ENCODE measurements around the gene CLBA1.
"Not testable (repeated sequence)": the region's sequence is repeated elsewhere in the genome, so short reads cannot be mapped to it uniquely, and the experiment has no call there.

CLBA1 gene

DNA sequence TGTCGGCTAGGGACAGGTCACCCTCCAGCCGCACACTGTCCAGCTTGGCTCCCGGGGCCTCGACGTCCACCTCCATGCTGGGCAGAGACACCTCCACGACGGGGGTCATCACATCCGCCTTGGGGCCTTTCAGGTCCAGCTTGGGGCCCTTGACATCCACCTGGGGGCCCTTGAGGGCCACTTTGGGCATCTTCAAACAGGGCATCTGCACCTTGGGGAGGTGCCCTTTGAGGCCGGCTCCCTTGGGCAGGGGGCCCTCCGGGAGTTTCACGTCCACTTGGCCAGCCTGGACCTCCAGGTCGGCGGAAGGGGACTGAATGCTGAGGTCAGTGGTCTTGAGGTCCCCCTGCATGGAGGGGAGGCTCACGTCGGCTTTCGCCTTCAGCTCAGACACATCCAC lies 43.0 kb upstream of the CLBA1 start:
- Mint-ChIP-seq H3K27ac (no peak overlapping the region), H3K36me3 (ENCODE audit: low read depth) (no peaks in the 10 kb centered on the region), H3K9me3 (no peaks in the 10 kb centered on the region), H3K27me3 (ENCODE audit: low read depth) (peaks cover 23% of the 10 kb centered on the region), H3K4me3 (no peak overlapping the region), H3K4me1 (no peaks in the 10 kb centered on the region)
- TF ChIP-seq, protein P1, sequence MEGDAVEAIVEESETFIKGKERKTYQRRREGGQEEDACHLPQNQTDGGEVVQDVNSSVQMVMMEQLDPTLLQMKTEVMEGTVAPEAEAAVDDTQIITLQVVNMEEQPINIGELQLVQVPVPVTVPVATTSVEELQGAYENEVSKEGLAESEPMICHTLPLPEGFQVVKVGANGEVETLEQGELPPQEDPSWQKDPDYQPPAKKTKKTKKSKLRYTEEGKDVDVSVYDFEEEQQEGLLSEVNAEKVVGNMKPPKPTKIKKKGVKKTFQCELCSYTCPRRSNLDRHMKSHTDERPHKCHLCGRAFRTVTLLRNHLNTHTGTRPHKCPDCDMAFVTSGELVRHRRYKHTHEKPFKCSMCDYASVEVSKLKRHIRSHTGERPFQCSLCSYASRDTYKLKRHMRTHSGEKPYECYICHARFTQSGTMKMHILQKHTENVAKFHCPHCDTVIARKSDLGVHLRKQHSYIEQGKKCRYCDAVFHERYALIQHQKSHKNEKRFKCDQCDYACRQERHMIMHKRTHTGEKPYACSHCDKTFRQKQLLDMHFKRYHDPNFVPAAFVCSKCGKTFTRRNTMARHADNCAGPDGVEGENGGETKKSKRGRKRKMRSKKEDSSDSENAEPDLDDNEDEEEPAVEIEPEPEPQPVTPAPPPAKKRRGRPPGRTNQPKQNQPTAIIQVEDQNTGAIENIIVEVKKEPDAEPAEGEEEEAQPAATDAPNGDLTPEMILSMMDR (IDR thresholded peaks at IDR 0.05; ENCODE audit: unreplicated experiment in 3 of 3), result no peak

DNA sequence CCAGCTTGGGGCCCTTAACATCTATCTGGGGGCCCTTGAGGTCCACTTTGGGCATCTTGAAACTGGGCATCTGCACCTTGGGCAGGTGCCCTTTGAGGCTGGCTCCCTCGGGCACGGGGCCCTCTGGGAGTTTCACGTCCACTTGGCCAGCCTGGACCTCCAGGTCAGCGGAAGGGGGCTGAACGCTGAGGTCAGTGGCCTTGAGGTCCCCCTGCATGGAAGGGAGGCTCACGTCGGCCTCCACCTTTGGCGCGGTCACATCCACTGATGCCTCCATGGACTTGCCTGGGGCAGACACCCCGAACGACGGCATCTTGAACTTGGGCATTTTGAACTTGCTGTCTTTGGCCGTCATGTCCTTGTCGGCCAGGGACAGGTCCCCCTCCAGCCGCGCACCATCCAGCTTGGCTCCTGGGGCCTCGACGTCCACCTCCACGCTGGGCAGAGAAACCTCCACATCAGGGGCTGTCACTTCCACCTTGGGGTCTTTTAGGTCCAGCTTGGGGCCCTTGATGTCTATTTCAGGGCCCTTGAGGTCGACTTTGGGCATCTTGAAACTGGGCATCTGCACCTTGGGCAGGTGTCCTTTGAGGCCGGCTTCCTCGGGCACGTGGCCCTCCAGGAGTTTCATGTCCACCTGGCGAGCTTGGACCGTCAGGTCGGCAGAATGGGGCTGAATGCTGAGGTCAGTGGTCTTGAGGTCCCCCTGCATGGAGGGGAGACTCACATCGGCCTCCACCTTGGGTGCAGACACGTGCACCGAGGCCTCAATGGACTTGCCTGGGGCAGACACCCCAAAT lies 42.2 kb upstream of the CLBA1 start:
- H3K9me3 Mint-ChIP-seq; H3K4me3 Mint-ChIP-seq; H3K27ac Mint-ChIP-seq; H3K4me1 Mint-ChIP-seq; H3K36me3 Mint-ChIP-seq (ENCODE audit: low read depth): not testable (repeated sequence)
- H3K27me3 Mint-ChIP-seq (ENCODE audit: low read depth), result peaks cover 15% of the 10 kb centered on the region

- H3K9me3 Mint-ChIP-seq; H3K4me3 Mint-ChIP-seq; H3K4me1 Mint-ChIP-seq; H3K36me3 Mint-ChIP-seq (ENCODE audit: low read depth); H3K27ac Mint-ChIP-seq: not testable (repeated sequence)
- peaks cover 13% of the 10 kb centered on the region for H3K27me3 Mint-ChIP-seq (ENCODE audit: low read depth)
Measured at GRCh38 chr14:104944016-104944308, 41.6 kb upstream of the CLBA1 start.

DNA sequence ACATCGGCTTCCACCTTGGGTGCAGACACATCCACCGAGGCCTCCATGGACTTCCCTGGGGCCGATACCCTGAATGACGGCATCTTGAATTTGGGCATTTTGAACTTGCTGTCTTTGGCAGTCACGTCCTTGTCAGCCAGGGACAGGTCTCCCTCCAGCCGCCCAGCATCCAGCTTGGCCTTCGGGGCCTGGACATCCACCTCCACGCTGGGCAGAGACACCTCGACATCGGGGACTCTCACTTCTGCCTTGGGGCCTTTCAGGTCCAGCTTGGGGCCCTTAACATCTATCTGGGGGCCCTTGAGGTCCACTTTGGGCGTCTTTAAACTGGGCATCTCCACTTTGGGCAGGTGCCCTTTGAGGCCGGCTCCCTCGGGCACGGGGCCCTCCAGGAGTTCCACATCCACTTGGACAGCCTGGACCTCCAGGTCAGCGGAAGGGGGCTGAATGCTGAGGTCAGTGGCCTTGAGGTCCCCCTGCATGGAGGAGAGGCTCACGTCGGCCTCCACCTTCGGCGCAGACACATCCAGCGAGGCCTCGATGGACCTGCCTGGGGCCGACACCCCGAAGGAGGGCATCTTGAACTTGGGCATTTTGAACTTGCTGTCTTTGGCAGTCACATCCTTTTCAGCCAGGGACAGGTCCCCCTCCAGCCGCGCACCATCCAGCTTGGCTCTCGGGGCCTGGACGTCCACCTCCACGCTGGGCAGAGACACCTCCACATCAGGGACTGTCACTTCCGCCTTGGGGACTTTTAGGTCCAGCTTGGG lies 41.0 kb upstream of the CLBA1 start:
- not testable (repeated sequence) for H3K4me3 Mint-ChIP-seq; H3K4me1 Mint-ChIP-seq; H3K27me3 Mint-ChIP-seq (ENCODE audit: low read depth); H3K9me3 Mint-ChIP-seq; H3K36me3 Mint-ChIP-seq (ENCODE audit: low read depth); H3K27ac Mint-ChIP-seq

DNA sequence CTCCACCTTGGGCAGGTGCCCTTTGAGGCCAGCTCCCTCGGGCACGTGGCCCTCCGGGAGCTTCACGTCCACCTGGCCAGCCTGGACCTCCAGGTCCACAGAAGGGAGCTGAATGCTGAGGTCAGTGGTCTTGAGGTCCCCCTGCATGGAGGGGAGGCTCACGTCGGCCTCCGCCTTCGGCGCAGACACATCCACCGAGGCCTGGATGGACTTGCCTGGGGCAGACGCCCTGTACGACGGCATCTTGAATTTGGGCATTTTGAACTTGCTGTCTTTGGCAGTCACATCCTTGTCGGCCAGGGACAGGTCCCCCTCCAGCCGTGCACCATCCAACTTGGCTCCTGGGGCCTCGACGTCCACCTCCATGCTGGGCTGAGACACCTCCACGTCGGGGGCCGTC lies 40.3 kb upstream of the CLBA1 start:
- H3K4me1 Mint-ChIP-seq; H3K27me3 Mint-ChIP-seq (ENCODE audit: low read depth); H3K27ac Mint-ChIP-seq; H3K9me3 Mint-ChIP-seq; H3K4me3 Mint-ChIP-seq; H3K36me3 Mint-ChIP-seq (ENCODE audit: low read depth): not testable (repeated sequence)

DNA sequence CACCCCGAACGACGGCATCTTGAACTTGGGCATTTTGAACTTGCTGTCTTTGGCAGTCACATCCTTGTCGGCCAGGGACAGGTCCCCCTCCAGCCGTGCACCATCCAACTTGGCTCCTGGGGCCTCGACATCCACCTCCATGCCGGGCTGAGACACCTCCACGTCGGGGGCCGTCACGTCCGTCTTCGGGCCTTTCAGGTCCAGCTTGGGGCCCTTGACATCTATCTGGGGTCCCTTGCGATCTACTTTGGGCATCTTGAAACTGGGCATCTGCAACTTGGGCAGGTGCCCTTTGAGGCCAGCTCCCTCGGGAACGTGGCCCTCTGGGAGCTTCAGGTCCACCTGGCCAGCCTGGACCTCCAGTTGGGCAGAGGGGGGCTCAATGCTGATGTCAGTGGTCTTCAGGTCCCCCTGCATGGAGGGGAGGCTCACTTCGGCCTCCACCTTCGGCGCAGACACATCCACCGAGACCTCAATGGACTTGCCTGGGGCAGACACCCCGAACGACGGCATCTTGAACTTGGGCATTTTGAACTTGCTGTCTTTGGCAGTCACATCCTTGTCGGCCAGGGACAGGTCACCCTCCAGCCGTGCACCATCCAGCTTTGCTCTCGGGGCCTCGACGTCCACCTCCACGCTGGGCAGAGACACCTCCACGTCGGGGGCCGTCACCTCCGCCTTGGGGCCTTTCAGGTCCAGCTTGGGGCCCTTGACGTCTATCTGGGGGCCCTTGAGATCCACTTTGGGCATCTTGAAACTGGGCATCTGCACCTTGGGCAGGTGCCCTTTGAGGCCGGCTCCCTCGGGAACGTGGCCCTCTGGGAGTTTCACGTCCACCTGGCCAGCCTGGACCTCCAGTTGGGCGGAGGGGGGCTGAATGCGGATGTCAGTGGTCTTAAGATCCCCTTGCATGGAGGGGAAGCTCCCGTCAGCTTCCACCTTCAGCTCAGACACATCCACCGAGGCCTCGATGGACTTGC lies 39.3 kb upstream of the CLBA1 start:
- not testable (repeated sequence) for H3K9me3 Mint-ChIP-seq; H3K27me3 Mint-ChIP-seq (ENCODE audit: low read depth); H3K27ac Mint-ChIP-seq; H3K36me3 Mint-ChIP-seq (ENCODE audit: low read depth); H3K4me1 Mint-ChIP-seq; H3K4me3 Mint-ChIP-seq

GRCh38 chr14:104947201-104947600 lies 38.4 kb upstream of the CLBA1 start:
- not testable (repeated sequence) for H3K36me3 Mint-ChIP-seq (ENCODE audit: low read depth); H3K27me3 Mint-ChIP-seq (ENCODE audit: low read depth); H3K9me3 Mint-ChIP-seq; H3K4me1 Mint-ChIP-seq; H3K27ac Mint-ChIP-seq; H3K4me3 Mint-ChIP-seq

DNA sequence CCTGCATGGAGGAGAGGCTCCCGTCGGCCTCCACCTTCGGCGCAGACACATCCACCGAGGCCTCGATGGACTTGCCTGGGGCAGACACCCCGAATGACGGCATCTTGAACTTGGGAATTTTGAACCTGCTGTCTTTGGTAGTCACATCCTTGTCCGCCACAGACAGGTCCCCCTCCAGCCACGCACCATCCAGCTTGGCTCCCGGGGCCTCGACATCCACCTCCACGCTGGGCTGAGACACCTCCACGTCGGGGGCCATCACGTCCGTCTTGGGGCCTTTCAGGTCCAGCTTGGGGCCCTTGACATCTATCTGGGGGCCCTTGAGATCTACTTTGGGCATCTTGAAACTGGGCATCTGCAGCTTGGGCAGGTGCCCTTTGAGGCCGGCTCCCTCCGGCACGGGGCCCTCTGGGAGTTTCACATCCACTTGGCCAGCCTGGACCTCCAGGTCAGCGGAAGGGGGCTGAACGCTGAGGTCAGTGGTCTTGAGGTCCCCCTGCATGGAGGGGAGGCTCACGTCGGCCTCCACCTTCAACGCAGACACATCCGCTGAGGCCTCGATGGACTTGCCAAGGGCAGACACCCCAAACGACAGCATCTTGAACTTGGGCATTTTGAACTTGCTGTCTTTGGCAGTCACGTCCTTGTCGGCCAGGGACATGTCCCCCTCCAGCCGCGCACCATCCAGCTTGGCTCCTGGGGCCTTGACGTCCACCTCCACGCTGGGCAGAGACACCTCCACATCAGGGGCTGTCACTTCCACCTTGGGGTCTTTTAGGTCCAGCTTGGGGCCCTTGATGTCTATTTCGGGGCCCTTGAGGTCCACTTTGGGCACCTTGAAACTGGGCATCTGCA lies 37.5 kb upstream of the CLBA1 start:
- not testable (repeated sequence) for H3K4me3 Mint-ChIP-seq

GRCh38 chr14:104948736-104949031 lies 36.9 kb upstream of the CLBA1 start:
- Mint-ChIP-seq H3K4me1 (no peaks in the 10 kb centered on the region), H3K27me3 (ENCODE audit: low read depth) (no peaks in the 10 kb centered on the region), H3K9me3 (no peaks in the 10 kb centered on the region), H3K36me3 (ENCODE audit: low read depth) (no peaks in the 10 kb centered on the region), H3K27ac (no peak overlapping the region), H3K4me3 (no peak overlapping the region)
- TF ChIP-seq, protein P1 (IDR thresholded peaks at IDR 0.05; ENCODE audit: unreplicated experiment in 3 of 3), result no peak

More for the DNA sequence above, 37.5 kb upstream of the CLBA1 start:
- not testable (repeated sequence) for H3K9me3 Mint-ChIP-seq; H3K27ac Mint-ChIP-seq; H3K4me1 Mint-ChIP-seq; H3K36me3 Mint-ChIP-seq (ENCODE audit: low read depth); H3K27me3 Mint-ChIP-seq (ENCODE audit: low read depth)

DNA sequence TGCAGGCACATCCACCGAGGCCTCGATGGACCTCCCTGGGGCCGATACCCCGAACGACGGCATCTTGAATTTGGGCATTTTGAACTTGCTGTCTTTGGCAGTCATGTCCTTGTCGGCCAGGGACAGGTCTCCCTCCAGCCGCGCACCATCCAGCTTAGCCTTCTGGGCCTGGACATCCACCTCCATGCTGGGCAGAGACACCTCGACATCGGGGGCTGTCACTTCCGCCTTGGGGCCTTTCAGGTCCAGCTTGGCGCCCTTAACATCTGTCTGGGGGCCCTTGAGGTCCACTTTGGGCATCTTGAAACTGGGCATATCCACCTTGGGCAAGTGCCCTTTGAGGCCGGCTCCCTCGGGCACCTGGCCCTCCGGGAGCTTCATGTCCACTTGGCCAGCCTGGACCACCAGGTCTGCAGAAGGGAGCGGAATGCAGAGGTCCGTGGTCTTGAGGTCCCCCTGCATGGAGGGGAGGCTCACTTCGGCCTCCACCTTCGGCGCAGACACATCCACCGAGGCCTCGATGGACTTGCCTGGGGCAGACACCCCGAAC lies 36.1 kb upstream of the CLBA1 start:
- not testable (repeated sequence) for H3K4me3 Mint-ChIP-seq; H3K9me3 Mint-ChIP-seq; H3K27me3 Mint-ChIP-seq (ENCODE audit: low read depth); H3K27ac Mint-ChIP-seq; H3K4me1 Mint-ChIP-seq; H3K36me3 Mint-ChIP-seq (ENCODE audit: low read depth)
